Heart left ventricle (tissue), 13 donors: ENCODE results near the gene SLC13A4.

Experiments used
- CTCF ChIP-seq, 12 donors: fragments of 200-600 bp; sonication (generic) in 4 of 12; IDR thresholded peaks; one replicate each; pipeline versions ENCODE4 v1.5.0 to v1.8.0; 2018 to 2022; ENCODE audit warnings: antibody characterized with exemption in 12 of 12, mild to moderate bottlenecking in 5 of 12
- POLR2A ChIP-seq, 2 donors: fragments of 450-650 bp; IDR thresholded peaks; one replicate each; pipeline ENCODE4 v1.6.1; 2017; ENCODE audit warnings: antibody characterized with exemption in 2 of 2, mild to moderate bottlenecking in 2 of 2, moderate library complexity in 2 of 2
- donor health status: ischemic (EF 13 %, LVEDD 7.1; RV severe dilation, severe dysfunction).
- donor health status: DM: no; HTN: yes; CAD: no.
- donor health status: DM: no; HTN: no; CAD: no.
- donor health status: ischemic (EF 25% LVEDD 6.9; RV normal size, moderate dysfunction).
- donor health status: ischemic (EF 25% LVEDD 5.7; RV mildly dilated, moderate dysfunction).
- donor health status: ischemic (EF 35%, LVEDD 5.7; RV mildly dilated, moderate dysfunction).
- donor health status: nonischemic (EF 11% LVEDD 7.7; RV severe dilation, severe dysfunction).
- donor health status: DM: yes; HTN: yes; CAD: no.
- donor health status: PGD.
- donor health status: ischemic (EF 29% LVEDD 5.4; RV normal size, mild dysfunction).
- donor health status: nonischemic (EF 23%, LVEDD 6.1; RV moderate dilation, normal function).

- TF ChIP-seq CTCF (IDR thresholded peaks at IDR 0.05) (no peak), POLR2A (IDR thresholded peaks at IDR 0.05) (no peak)
Measured at GRCh38 chr7:135665042-135665441, 62.9 kb downstream of the SLC13A4 start.
